Measurements from ENCODE around the gene EP300. TPM values are rescaled to one million over a fixed set of nuclear protein-coding genes. Genes with fewer than 3 reads are reported as not detected.

EP300 gene
- total RNA-seq, 4 donors from 2014 or later: 50.5 to 111 (median 77.7) TPM

DNA sequence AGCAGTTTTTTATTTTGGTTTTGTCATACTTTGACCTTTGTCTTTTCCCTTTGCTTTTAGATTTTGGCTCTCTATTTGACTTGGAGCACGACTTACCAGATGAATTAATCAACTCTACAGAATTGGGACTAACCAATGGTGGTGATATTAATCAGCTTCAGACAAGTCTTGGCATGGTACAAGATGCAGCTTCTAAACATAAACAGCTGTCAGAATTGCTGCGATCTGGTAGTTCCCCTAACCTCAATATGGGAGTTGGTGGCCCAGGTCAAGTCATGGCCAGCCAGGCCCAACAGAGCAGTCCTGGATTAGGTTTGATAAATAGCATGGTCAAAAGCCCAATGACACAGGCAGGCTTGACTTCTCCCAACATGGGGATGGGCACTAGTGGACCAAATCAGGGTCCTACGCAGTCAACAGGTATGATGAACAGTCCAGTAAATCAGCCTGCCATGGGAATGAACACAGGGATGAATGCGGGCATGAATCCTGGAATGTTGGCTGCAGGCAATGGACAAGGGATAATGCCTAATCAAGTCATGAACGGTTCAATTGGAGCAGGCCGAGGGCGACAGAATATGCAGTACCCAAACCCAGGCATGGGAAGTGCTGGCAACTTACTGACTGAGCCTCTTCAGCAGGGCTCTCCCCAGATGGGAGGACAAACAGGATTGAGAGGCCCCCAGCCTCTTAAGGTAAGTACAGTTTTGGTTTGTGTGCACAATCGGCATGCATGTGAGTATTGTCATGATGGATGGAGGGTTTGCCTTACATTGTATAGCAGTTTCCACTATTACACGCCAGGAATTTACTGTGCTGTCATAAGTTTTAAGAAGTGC is 25.0 kb downstream of the EP300 start:
- intact Hi-C loops (cut with DNase I): no loop called here
- peaks cover 13 to 61% (median 39%) of the 10 kb centered on the region in 4 donors for H3K4me1 ChIP-seq
- H3K4me3 ChIP-seq: no peak overlapping the region
- DNase-seq (ENCODE audit: extremely low spot score): no peak
- WGBS: 79% methylated on average over 9 of the region's 9 CpGs
- peaks cover 0 to 49% (median 32%) of the 10 kb centered on the region in 4 donors for H3K36me3 ChIP-seq
- no peaks in the 10 kb centered on the region for H3K27me3 ChIP-seq
- no peaks in the 10 kb centered on the region for H3K9me3 ChIP-seq
- TF ChIP-seq, protein P1, sequence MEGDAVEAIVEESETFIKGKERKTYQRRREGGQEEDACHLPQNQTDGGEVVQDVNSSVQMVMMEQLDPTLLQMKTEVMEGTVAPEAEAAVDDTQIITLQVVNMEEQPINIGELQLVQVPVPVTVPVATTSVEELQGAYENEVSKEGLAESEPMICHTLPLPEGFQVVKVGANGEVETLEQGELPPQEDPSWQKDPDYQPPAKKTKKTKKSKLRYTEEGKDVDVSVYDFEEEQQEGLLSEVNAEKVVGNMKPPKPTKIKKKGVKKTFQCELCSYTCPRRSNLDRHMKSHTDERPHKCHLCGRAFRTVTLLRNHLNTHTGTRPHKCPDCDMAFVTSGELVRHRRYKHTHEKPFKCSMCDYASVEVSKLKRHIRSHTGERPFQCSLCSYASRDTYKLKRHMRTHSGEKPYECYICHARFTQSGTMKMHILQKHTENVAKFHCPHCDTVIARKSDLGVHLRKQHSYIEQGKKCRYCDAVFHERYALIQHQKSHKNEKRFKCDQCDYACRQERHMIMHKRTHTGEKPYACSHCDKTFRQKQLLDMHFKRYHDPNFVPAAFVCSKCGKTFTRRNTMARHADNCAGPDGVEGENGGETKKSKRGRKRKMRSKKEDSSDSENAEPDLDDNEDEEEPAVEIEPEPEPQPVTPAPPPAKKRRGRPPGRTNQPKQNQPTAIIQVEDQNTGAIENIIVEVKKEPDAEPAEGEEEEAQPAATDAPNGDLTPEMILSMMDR (IDR thresholded peaks at IDR 0.05): no peak
- TF ChIP-seq EP300 (IDR thresholded peaks at IDR 0.05): no peak
- no peak for TF ChIP-seq POLR2AphosphoS5 (IDR thresholded peaks at IDR 0.05)
- TF ChIP-seq POLR2A (IDR thresholded peaks at IDR 0.05; ENCODE audit: low read depth): no peak
- H3K27ac ChIP-seq (replicated peaks in 1 of 4): no peak overlapping the region

DNA sequence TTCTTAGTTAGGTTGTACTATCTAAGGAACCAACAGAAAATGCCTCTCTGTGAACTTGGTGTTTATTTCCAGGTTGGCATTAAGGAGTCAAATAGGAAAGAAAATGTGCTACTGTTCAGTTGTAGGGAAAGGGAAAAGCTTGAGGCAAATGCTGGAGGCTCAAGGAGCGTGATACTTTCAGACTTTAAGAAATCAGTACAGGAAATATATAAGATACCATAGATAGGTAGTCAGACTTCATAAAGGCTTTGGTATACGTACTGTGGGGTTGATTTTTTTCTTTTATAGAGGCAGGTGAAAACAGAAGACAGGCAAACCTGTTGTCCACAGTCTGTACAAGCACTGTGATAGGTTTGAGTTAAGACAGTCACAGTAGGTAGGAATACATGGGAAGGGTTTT is 30.8 kb downstream of the EP300 start:
- Histone ChIP-seq H3K4me3 (no peak overlapping the region), H3K27ac (replicated peaks in 1 of 4) (no peak overlapping the region), H3K36me3 (peaks cover 12 to 64% (median 47%) of the 10 kb centered on the region in 4 donors), H3K27me3 (no peaks in the 10 kb centered on the region), H3K9me3 (no peaks in the 10 kb centered on the region), H3K4me1 (peaks cover 0 to 41% (median 9%) of the 10 kb centered on the region in 4 donors)
- 77% methylated on average over 2 of the region's 2 CpGs for WGBS
- intact Hi-C loops (cut with DNase I): no loop called here
- TF ChIP-seq POLR2AphosphoS5 (IDR thresholded peaks at IDR 0.05) (no peak), POLR2A (IDR thresholded peaks at IDR 0.05; ENCODE audit: low read depth) (no peak), EP300 (IDR thresholded peaks at IDR 0.05) (no peak)
- TF ChIP-seq, protein P1 (IDR thresholded peaks at IDR 0.05): no peak
- DNase-seq (ENCODE audit: extremely low spot score): no peak

DNA sequence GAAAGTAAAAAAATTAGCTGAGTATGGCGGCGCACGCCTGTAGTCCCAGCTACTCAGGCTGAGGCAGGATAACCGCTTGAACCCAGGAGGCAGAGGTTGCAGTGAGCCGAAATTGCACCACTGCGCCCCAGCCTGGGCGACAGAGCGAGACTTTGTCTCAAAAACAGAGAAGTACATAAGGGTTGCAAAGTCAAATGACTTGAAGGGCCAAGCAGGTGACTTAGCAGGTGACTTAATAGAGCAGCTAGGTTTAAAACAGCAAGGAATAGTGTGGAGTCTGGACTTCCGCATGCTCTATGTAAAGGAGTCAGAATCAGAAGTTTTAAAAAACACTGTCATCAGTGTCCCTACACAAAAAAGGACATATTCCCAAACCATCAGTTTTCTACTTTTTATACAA is 31.7 kb downstream of the EP300 start:
- peaks cover 21 to 64% (median 49%) of the 10 kb centered on the region in 4 donors for H3K36me3 ChIP-seq
- TF ChIP-seq, protein P1 (IDR thresholded peaks at IDR 0.05): no peak
- TF ChIP-seq POLR2A (IDR thresholded peaks at IDR 0.05; ENCODE audit: low read depth) (no peak), EP300 (IDR thresholded peaks at IDR 0.05) (no peak), POLR2AphosphoS5 (IDR thresholded peaks at IDR 0.05) (no peak)
- H3K27me3 ChIP-seq: no peaks in the 10 kb centered on the region
- no peaks in the 10 kb centered on the region for H3K9me3 ChIP-seq
- no peak overlapping the region for H3K27ac ChIP-seq (replicated peaks in 1 of 4)
- no peak overlapping the region for H3K4me3 ChIP-seq
- intact Hi-C loops (cut with DNase I): no loop called here
- DNase-seq (ENCODE audit: extremely low spot score): no peak
- H3K4me1 ChIP-seq: peaks cover 0 to 40% (median 9%) of the 10 kb centered on the region in 4 donors
- 91% methylated on average over 9 of the region's 9 CpGs for WGBS

DNA sequence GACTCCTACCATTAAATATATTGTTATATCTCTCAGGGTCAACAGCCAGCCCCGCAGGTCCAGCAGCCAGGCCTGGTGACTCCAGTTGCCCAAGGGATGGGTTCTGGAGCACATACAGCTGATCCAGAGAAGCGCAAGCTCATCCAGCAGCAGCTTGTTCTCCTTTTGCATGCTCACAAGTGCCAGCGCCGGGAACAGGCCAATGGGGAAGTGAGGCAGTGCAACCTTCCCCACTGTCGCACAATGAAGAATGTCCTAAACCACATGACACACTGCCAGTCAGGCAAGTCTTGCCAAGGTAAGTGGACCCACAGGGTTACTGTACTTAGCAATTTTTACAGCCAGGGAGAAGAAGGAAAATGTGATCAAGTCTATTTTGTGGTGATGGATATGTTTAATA is 35.1 kb downstream of the EP300 start:
- TF ChIP-seq, protein P1 (IDR thresholded peaks at IDR 0.05): no peak
- TF ChIP-seq EP300 (IDR thresholded peaks at IDR 0.05) (no peak), POLR2A (IDR thresholded peaks at IDR 0.05; ENCODE audit: low read depth) (no peak), POLR2AphosphoS5 (IDR thresholded peaks at IDR 0.05) (no peak)
- no peaks in the 10 kb centered on the region for H3K9me3 ChIP-seq
- DNase-seq (ENCODE audit: extremely low spot score): no peak
- peaks cover 0 to 25% (median 9%) of the 10 kb centered on the region in 4 donors for H3K4me1 ChIP-seq
- no peak overlapping the region for H3K4me3 ChIP-seq
- H3K27ac ChIP-seq (replicated peaks in 1 of 4): no peak overlapping the region
- H3K36me3 ChIP-seq: peaks cover 50 to 73% (median 70%) of the 10 kb centered on the region in 4 donors
- intact Hi-C loops (cut with DNase I): no loop called here
- H3K27me3 ChIP-seq: no peaks in the 10 kb centered on the region
- 89% methylated on average over 3 of the region's 5 CpGs for WGBS

All from esophagus muscularis mucosa (tissue), 4 donors.